PC-3 (cell line): Measurements from ENCODE around the gene DYRK3. TPM values are rescaled to one million over a fixed set of nuclear protein-coding genes. Genes with fewer than 3 reads are reported as not detected.
A peak's percentile ranks its signal among the peaks of the same experiment; 100 is the strongest.

Experiments
- ATAC-seq: fragments of 200-7000 bp; cut with Tn5 transposase; 2 replicates; pipeline ENCODE4 v1.9.1; 2020; ENCODE audit warnings: mild to moderate bottlenecking, moderate library complexity
- BruUV-seq: library from RNA; stranded (reverse); fragments of 400-500 nt; replicated peaks from 2 replicates; lab custom pipeline; 2021; lab: Mats Ljungman, UMichigan
- CTCF ChIA-PET: fragments of 300-600 bp; sonication (Branson Sonifier 250); formaldehyde crosslinking; loops from one replicate; lab custom pipeline; 2022; ENCODE audit warnings: antibody characterized with exemption; lab: Charles Lee
- POLR2A ChIA-PET: fragments of 300-600 bp; sonication (Branson Sonifier 250); formaldehyde crosslinking; loops from one replicate; lab custom pipeline; 2022; ENCODE audit warnings: antibody characterized with exemption; ENCODE audit not compliant: unreplicated experiment; lab: Charles Lee
- DNase-seq: peaks from one replicate; pipeline ENCODE4 v3.0.0-alpha.2; 2015
- H2AFZ ChIP-seq: fragments of 300-600 bp; sonication (generic); 2 replicates; pipeline ENCODE4 v1.6.0; 2016; ENCODE audit warnings: antibody characterized with exemption, low read length
- H3F3A ChIP-seq: fragments of 300-600 bp; sonication (generic); one replicate; pipeline ENCODE4 v1.6.0; 2017; ENCODE audit warnings: antibody characterized with exemption, low read length, control low read depth, mild to moderate bottlenecking; ENCODE audit not compliant: unreplicated experiment
- H3K27ac ChIP-seq: fragments of 300-600 bp; sonication (generic); 2 replicates; pipeline ENCODE4 v1.5.1; 2016; ENCODE audit warnings: mild to moderate bottlenecking, low read length
- H3K27me3 ChIP-seq: fragments of 300-600 bp; sonication (generic); 2 replicates; pipeline ENCODE4 v1.6.1; 2016; ENCODE audit warnings: low read length, mixed read lengths
- H3K36me3 ChIP-seq: fragments of 300-600 bp; sonication (generic); 2 replicates; pipeline ENCODE4 v1.6.1; 2016; ENCODE audit warnings: low read depth, mixed run types, low read length, mixed read lengths
- H3K4me1 ChIP-seq: fragments of 300-600 bp; sonication (generic); 2 replicates; pipeline ENCODE4 v1.5.1; 2016; ENCODE audit warnings: low read length; ENCODE audit not compliant: insufficient read depth
- H3K4me2 ChIP-seq: fragments of 300-600 bp; sonication (generic); 2 replicates; pipeline ENCODE4 v1.6.0; 2016; ENCODE audit warnings: low read length
- H3K4me3 ChIP-seq: fragments of 300-600 bp; sonication (generic); 2 replicates; pipeline ENCODE4 v1.5.1; 2016; ENCODE audit warnings: mild to moderate bottlenecking, low read length, mixed read lengths
- H3K79me2 ChIP-seq: fragments of 300-600 bp; sonication (generic); 2 replicates; pipeline ENCODE4 v1.6.1; 2017; ENCODE audit warnings: low read length, mixed read lengths
- H3K9ac ChIP-seq: fragments of 300-600 bp; sonication (generic); 2 replicates; pipeline ENCODE4 v1.6.0; 2016; ENCODE audit warnings: mild to moderate bottlenecking, low read length
- H3K9me2 ChIP-seq: fragments of 300-600 bp; sonication (generic); replicated peaks from 2 replicates; pipeline ENCODE4 v1.6.1; 2016; ENCODE audit warnings: mixed run types, low read length, mixed read lengths
- H3K9me3 ChIP-seq: fragments of 300-600 bp; sonication (generic); 2 replicates; pipeline ENCODE4 v1.6.1; 2016; ENCODE audit warnings: low read length, mixed read lengths
- H4K20me1 ChIP-seq: fragments of 300-600 bp; sonication (generic); 2 replicates; pipeline ENCODE4 v1.6.1; 2016; ENCODE audit warnings: low read length, mixed read lengths
- CTCF ChIP-seq: fragments of 300-600 bp; sonication (generic); conservative IDR thresholded peaks from 2 replicates; pipeline ENCODE4 v1.5.1; 2017; ENCODE audit warnings: antibody characterized with exemption, low read depth, mild to moderate bottlenecking, low read length
- EZH2 ChIP-seq: fragments of 300-600 bp; sonication (generic); IDR thresholded peaks from one replicate; pipeline ENCODE4 v1.6.1; 2017; ENCODE audit warnings: antibody characterized with exemption, mild to moderate bottlenecking, low read length; ENCODE audit not compliant: unreplicated experiment
- EZH2phosphoT487 ChIP-seq: fragments of 300-600 bp; sonication (generic); IDR thresholded peaks from 2 replicates; pipeline ENCODE4 v1.6.1; 2018; ENCODE audit warnings: mild to moderate bottlenecking, antibody characterized with exemption, low read length, borderline replicate concordance
- intact Hi-C: fragments of 100-400 bp; cut with micrococcal nuclease; formaldehyde crosslinking; loops from 2 replicates; pipeline ENCODE4 v1.9.0; 2023
- total RNA-seq: library from RNA; depleted of rRNA; stranded (reverse); fragments of >200 nt; gene quantifications from 2 replicates; pipeline ENCODE4 v1.2.3, GENCODE V29; 2014

Gene DYRK3
- total RNA-seq, 1 experiment from 2014 or later = 12.1 TPM

GRCh38 chr1:206690516-206690915 is 55.2 kb downstream of the DYRK3 start:
- Histone ChIP-seq H3K4me2 (no peak overlapping the region), H3K4me3 (no peak overlapping the region), H3K9ac (no peak overlapping the region), H3K36me3 (0 out of 2 replicates have a peak, but pooled peaks cover 4% of the 10 kb centered on the region), H2AFZ (no peak overlapping the region), H3K4me1 (peaks cover 20% of the 10 kb centered on the region), H4K20me1 (peaks cover 93% of the 10 kb centered on the region), H3K9me2 (no peaks in the 10 kb centered on the region), H3K9me3 (no peaks in the 10 kb centered on the region), H3K27me3 (no peaks in the 10 kb centered on the region), H3F3A (no peaks in the 10 kb centered on the region), H3K79me2 (peaks cover 99% of the 10 kb centered on the region), H3K27ac (no peak overlapping the region)
- no TSS peak for BruUV-seq
- POLR2A ChIA-PET = interaction anchor here (0.7 kb wide), 1 partner anchor 9 kb away, joined by 3 read pairs; no protein-coding TSS in a partner anchor
- intact Hi-C loops = no loop called here
- no peak for ATAC-seq
- CTCF ChIA-PET = no interaction called here
- DNase-seq = no peak
- no peak for TF ChIP-seq CTCF
- no peak for TF ChIP-seq EZH2phosphoT487
- TF ChIP-seq EZH2 = no peak

GRCh38 chr1:206691604-206692003 is 56.3 kb downstream of the DYRK3 start:
- peaks cover 4% of the 10 kb centered on the region; the same call in 1 of the 2 replicates for H3K36me3 ChIP-seq
- H3K79me2 ChIP-seq = peaks cover 99% of the 10 kb centered on the region
- H3K9me3 ChIP-seq = no peaks in the 10 kb centered on the region
- H3F3A ChIP-seq = no peaks in the 10 kb centered on the region
- no peak overlapping the region for H3K4me3 ChIP-seq
- peaks cover 17% of the 10 kb centered on the region for H3K4me1 ChIP-seq
- ChIA-PET CTCF (no interaction called here), POLR2A (no interaction called here)
- H3K9ac ChIP-seq = no peak overlapping the region
- TF ChIP-seq EZH2 (no peak), CTCF (no peak), EZH2phosphoT487 (no peak)
- DNase-seq = no peak
- H3K27ac ChIP-seq = no peak overlapping the region
- no peaks in the 10 kb centered on the region for H3K9me2 ChIP-seq
- no peak overlapping the region for H2AFZ ChIP-seq
- no peak overlapping the region for H3K4me2 ChIP-seq
- no TSS peak for BruUV-seq
- peaks cover 93% of the 10 kb centered on the region for H4K20me1 ChIP-seq
- H3K27me3 ChIP-seq = no peaks in the 10 kb centered on the region
- intact Hi-C loops = no loop called here
- ATAC-seq = no peak

- Histone ChIP-seq H3K4me2 (no peak overlapping the region), H3K4me3 (no peak overlapping the region), H2AFZ (no peak overlapping the region), H3K9ac (no peak overlapping the region), H3K9me3 (no peaks in the 10 kb centered on the region), H4K20me1 (peaks cover 93% of the 10 kb centered on the region), H3F3A (no peaks in the 10 kb centered on the region), H3K79me2 (peaks cover 99% of the 10 kb centered on the region), H3K36me3 (peaks cover 10% of the 10 kb centered on the region; the same call in 1 of the 2 replicates), H3K27me3 (no peaks in the 10 kb centered on the region), H3K4me1 (peaks cover 3% of the 10 kb centered on the region), H3K9me2 (no peaks in the 10 kb centered on the region), H3K27ac (no peak overlapping the region)
- no TSS peak for BruUV-seq
- intact Hi-C loops = no loop called here
- DNase-seq (peak; percentile 29), ATAC-seq (peak; percentile 81)
- no peak for TF ChIP-seq CTCF
- TF ChIP-seq EZH2 = no peak
- no peak for TF ChIP-seq EZH2phosphoT487
- CTCF ChIA-PET = no interaction called here
- POLR2A ChIA-PET = interaction anchor here (0.6 kb wide), 1 partner anchor 22 kb away, joined by 4 read pairs; no protein-coding TSS in a partner anchor
Observed at GRCh38 chr1:206693029-206693428, 57.7 kb downstream of the DYRK3 start.
